HG03432 (cell line): ENCODE measurements around the gene SLC16A6.
"Not testable (repeated sequence)": the region's sequence is repeated elsewhere in the genome, so short reads cannot be mapped to it uniquely, and the experiment has no call there.

Experiments
- ATAC-seq: cut with Tn5 transposase; IDR thresholded peaks from one replicate; pipeline ENCODE4 v1.9.1; 2021; ENCODE audit warnings: mild to moderate bottlenecking, moderate library complexity; ENCODE audit not compliant: unreplicated experiment

The SLC16A6 gene

GRCh38 chr17:68290955-68291835, at the start of gene SLC16A6, which contains the start of gene ARSG:
Gene SLC16A6 (minus strand): TSS chr17:68291127. CDS start chr17:68278320, 12,807 bp downstream.
Gene ARSG (plus strand): TSS chr17:68291495. CDS start chr17:68307494, 15,999 bp downstream.
- peak; percentile 61 for ATAC-seq

- no peak for ATAC-seq
These were observed 43.5 kb upstream of the SLC16A6 start for GRCh38 chr17:68334393-68334792.

- not testable (repeated sequence) for ATAC-seq
These were observed 41.0 kb upstream of the SLC16A6 start for GRCh38 chr17:68331932-68332331.

GRCh38 chr17:68329331-68329730, 38.4 kb upstream of the SLC16A6 start:
- ATAC-seq = no peak

GRCh38 chr17:68328676-68329075, 37.7 kb upstream of the SLC16A6 start:
- no peak for ATAC-seq

- no peak for ATAC-seq
These were observed 37.1 kb upstream of the SLC16A6 start for GRCh38 chr17:68327823-68328557.

GRCh38 chr17:68326681-68327080, 35.8 kb upstream of the SLC16A6 start:
- ATAC-seq = no peak

- ATAC-seq = no peak
These were observed 35.0 kb upstream of the SLC16A6 start for GRCh38 chr17:68325961-68326360.

- ATAC-seq = no peak
These were observed 33.9 kb upstream of the SLC16A6 start for GRCh38 chr17:68324654-68325336.

- no peak for ATAC-seq
These were observed 33.2 kb upstream of the SLC16A6 start for GRCh38 chr17:68324114-68324513.

GRCh38 chr17:68322630-68323029, 31.7 kb upstream of the SLC16A6 start:
- no peak for ATAC-seq

GRCh38 chr17:68321556-68321954, 30.6 kb upstream of the SLC16A6 start:
- ATAC-seq = no peak

- ATAC-seq = no peak
These were observed 30.1 kb upstream of the SLC16A6 start for GRCh38 chr17:68320943-68321555.

GRCh38 chr17:68320311-68320865, 29.5 kb upstream of the SLC16A6 start:
- no peak for ATAC-seq

GRCh38 chr17:68319410-68320162, 28.7 kb upstream of the SLC16A6 start:
- ATAC-seq = no peak

- peak; percentile 60 for ATAC-seq
These were observed 27.4 kb upstream of the SLC16A6 start for GRCh38 chr17:68318103-68318991.

- ATAC-seq = no peak
These were observed 26.5 kb upstream of the SLC16A6 start for GRCh38 chr17:68317458-68317857.

GRCh38 chr17:68315930-68316329, 25.0 kb upstream of the SLC16A6 start:
- ATAC-seq = no peak
